Fibroblast of lung (primary cell): ENCODE data around the gene ZPR1. TPM values are rescaled to one million over a fixed set of nuclear protein-coding genes. Genes with fewer than 3 reads are reported as not detected.

Experiments used
- DNase-seq, 2 donors: peaks; one replicate each; pipeline versions ENCODE4 v3.0.0 to v3.0.0-alpha.2; 2010; ENCODE audit warnings: low read depth in 2 of 2
- H2AFZ ChIP-seq: 2 replicates; pipeline ENCODE4 v1.5.1; 2012; ENCODE audit warnings: low read length, control low read depth, inconsistent platforms
- H3K27ac ChIP-seq: 2 replicates; pipeline ENCODE4 v1.5.1; 2011; ENCODE audit warnings: low read length, control low read depth; ENCODE audit not compliant: insufficient read depth
- H3K27me3 ChIP-seq: 2 replicates; pipeline ENCODE4 v1.5.1; 2011; ENCODE audit warnings: mild to moderate bottlenecking, low read length; ENCODE audit not compliant: control insufficient read depth, insufficient read depth
- H3K36me3 ChIP-seq: 2 replicates; pipeline ENCODE4 v1.5.1; 2011; ENCODE audit warnings: low read length; ENCODE audit not compliant: control insufficient read depth, insufficient read depth
- H3K4me1 ChIP-seq: 2 replicates; pipeline ENCODE4 v1.5.1; 2011; ENCODE audit warnings: low read length; ENCODE audit not compliant: control insufficient read depth, insufficient read depth; ENCODE audit errors: extremely low read depth
- H3K4me2 ChIP-seq: 2 replicates; pipeline ENCODE4 v1.5.1; 2011; ENCODE audit warnings: low read length, control low read depth; ENCODE audit not compliant: insufficient read depth; ENCODE audit errors: extremely low read depth
- H3K4me3 ChIP-seq, 4 experiments: fragments of 200-600 bp in 1 of 4; sonication (generic) in 1 of 4; replicated peaks in 1 of 4; 2 replicates each; pipeline ENCODE4 v1.5.1; 2011 to 2016; ENCODE audit warnings: low read length in 4 of 4, low read depth in 3 of 4, mild to moderate bottlenecking in 3 of 4, control low read depth in 2 of 4, inconsistent platforms in 1 of 4, mixed read lengths in 1 of 4; ENCODE audit not compliant: insufficient read depth in 1 of 4; ENCODE audit errors: control extremely low read depth in 1 of 4
- H3K79me2 ChIP-seq: 2 replicates; pipeline ENCODE4 v1.5.1; 2012; ENCODE audit warnings: mild to moderate bottlenecking, low read length, inconsistent platforms; ENCODE audit not compliant: control insufficient read depth, insufficient read depth
- H3K9ac ChIP-seq: 2 replicates; pipeline ENCODE4 v1.5.1; 2011; ENCODE audit warnings: mild to moderate bottlenecking, low read length, control low read depth; ENCODE audit not compliant: insufficient read depth
- H3K9me3 ChIP-seq: 2 replicates; pipeline ENCODE4 v1.5.1; 2012; ENCODE audit warnings: low read depth, low read length; ENCODE audit not compliant: control insufficient read depth, insufficient read depth
- H4K20me1 ChIP-seq: 2 replicates; pipeline ENCODE4 v1.5.1; 2011; ENCODE audit warnings: low read length; ENCODE audit not compliant: control insufficient read depth, insufficient read depth; ENCODE audit errors: extremely low read depth
- CTCF ChIP-seq, 2 donors: IDR thresholded peaks in 1 of 2; conservative IDR thresholded peaks in 1 of 2; 1 replicate in 1 of 2; 2 replicates in 1 of 2; pipeline ENCODE4 v1.5.1; 2011 to 2012; ENCODE audit warnings: low read length in 2 of 2, control low read depth in 1 of 2, inconsistent platforms in 1 of 2, low read depth in 1 of 2, mild to moderate bottlenecking in 1 of 2
- EZH2 ChIP-seq: IDR thresholded peaks from 2 replicates; pipeline ENCODE4 v1.5.1; 2012; ENCODE audit warnings: low read length, control low read depth, mild to moderate bottlenecking; ENCODE audit errors: missing control alignments
- polyA plus RNA-seq, 2 donors: library from polyadenylated mRNA; depleted of rRNA in 1 of 2; stranded (reverse) in 1 of 2; unstranded in 1 of 2; fragments of >200 nt; gene quantifications; 2 replicates each; pipeline ENCODE4 v1.2.1, GENCODE V29; 2011 to 2012; ENCODE audit warnings: missing spikeins in 1 of 2
- total RNA-seq: library from RNA; depleted of rRNA; stranded (reverse); fragments of >200 nt; gene quantifications from 2 replicates; pipeline ENCODE4 v1.2.1, GENCODE V29; 2014

The ZPR1 gene
- total and polyA plus RNA-seq, 2 donors (not counting 1 experiment from before 2014, with no cell fraction given): 28.4 to 56.4 TPM

DNA sequence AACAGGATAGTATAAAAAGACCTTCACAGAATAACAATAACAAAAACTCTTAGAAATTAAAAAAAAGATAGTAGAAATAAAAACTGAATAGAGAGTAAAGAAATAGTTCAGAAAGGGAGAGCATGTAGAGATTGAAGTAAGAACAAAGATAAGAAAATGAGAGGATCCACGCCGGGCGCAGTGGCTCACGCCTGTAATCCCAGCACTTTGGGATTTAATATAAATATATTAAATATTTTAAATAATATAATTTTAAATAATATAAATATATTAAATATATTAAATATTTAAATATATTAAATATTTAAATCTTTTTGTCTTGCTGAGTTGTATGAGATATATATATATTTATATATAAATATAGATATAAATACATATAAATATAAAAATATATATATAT lies 24.3 kb upstream of the ZPR1 start:
- Histone ChIP-seq H3K9me3 (no peaks in the 10 kb centered on the region), H3K27ac (no peak overlapping the region), H3K36me3 (no peaks in the 10 kb centered on the region), H3K9ac (no peak overlapping the region), H3K79me2 (no peaks in the 10 kb centered on the region), H2AFZ (no peak overlapping the region), H4K20me1 (no peaks in the 10 kb centered on the region), H3K4me1 (no peaks in the 10 kb centered on the region), H3K27me3 (peaks cover 4% of the 10 kb centered on the region), H3K4me2 (no peak overlapping the region), H3K4me3 (no peak overlapping the region)
- no peak for TF ChIP-seq EZH2
- no peak for TF ChIP-seq CTCF (conservative IDR thresholded peaks at IDR 0.05 in 1 of 2, IDR thresholded peaks at IDR 0.05 in 1 of 2; ENCODE audit: low read depth in 1 of 2, low read length in 2 of 2)
- no peak for DNase-seq

GRCh38 chr11:116811194-116811593 lies 23.4 kb upstream of the ZPR1 start:
- no peak overlapping the region for H3K9ac ChIP-seq
- H2AFZ ChIP-seq: no peak overlapping the region
- peaks cover 4% of the 10 kb centered on the region for H3K27me3 ChIP-seq
- H3K4me1 ChIP-seq: no peaks in the 10 kb centered on the region
- H3K4me3 ChIP-seq: no peak overlapping the region
- no peaks in the 10 kb centered on the region for H3K36me3 ChIP-seq
- no peaks in the 10 kb centered on the region for H4K20me1 ChIP-seq
- no peak for DNase-seq
- no peaks in the 10 kb centered on the region for H3K79me2 ChIP-seq
- no peak for TF ChIP-seq CTCF (conservative IDR thresholded peaks at IDR 0.05 in 1 of 2, IDR thresholded peaks at IDR 0.05 in 1 of 2; ENCODE audit: low read depth in 1 of 2, low read length in 2 of 2)
- no peak for TF ChIP-seq EZH2
- H3K27ac ChIP-seq: no peak overlapping the region
- no peaks in the 10 kb centered on the region for H3K9me3 ChIP-seq
- no peak overlapping the region for H3K4me2 ChIP-seq

GRCh38 chr11:116808262-116809175 lies 20.7 kb upstream of the ZPR1 start:
- Histone ChIP-seq H3K79me2 (no peaks in the 10 kb centered on the region), H3K4me3 (no peak overlapping the region), H2AFZ (no peak overlapping the region), H3K4me1 (no peaks in the 10 kb centered on the region), H3K36me3 (no peaks in the 10 kb centered on the region), H3K4me2 (no peak overlapping the region), H3K27ac (no peak overlapping the region), H3K27me3 (peaks cover 4% of the 10 kb centered on the region), H3K9me3 (no peaks in the 10 kb centered on the region), H3K9ac (no peak overlapping the region), H4K20me1 (no peaks in the 10 kb centered on the region)
- TF ChIP-seq EZH2 (no peak), CTCF (conservative IDR thresholded peaks at IDR 0.05 in 1 of 2, IDR thresholded peaks at IDR 0.05 in 1 of 2; ENCODE audit: low read depth in 1 of 2, low read length in 2 of 2) (no peak)
- peak in 1 of 2 donors; percentile 77 for DNase-seq
